Measurements from ENCODE around the gene C21orf58.

- TF ChIP-seq, protein P1, sequence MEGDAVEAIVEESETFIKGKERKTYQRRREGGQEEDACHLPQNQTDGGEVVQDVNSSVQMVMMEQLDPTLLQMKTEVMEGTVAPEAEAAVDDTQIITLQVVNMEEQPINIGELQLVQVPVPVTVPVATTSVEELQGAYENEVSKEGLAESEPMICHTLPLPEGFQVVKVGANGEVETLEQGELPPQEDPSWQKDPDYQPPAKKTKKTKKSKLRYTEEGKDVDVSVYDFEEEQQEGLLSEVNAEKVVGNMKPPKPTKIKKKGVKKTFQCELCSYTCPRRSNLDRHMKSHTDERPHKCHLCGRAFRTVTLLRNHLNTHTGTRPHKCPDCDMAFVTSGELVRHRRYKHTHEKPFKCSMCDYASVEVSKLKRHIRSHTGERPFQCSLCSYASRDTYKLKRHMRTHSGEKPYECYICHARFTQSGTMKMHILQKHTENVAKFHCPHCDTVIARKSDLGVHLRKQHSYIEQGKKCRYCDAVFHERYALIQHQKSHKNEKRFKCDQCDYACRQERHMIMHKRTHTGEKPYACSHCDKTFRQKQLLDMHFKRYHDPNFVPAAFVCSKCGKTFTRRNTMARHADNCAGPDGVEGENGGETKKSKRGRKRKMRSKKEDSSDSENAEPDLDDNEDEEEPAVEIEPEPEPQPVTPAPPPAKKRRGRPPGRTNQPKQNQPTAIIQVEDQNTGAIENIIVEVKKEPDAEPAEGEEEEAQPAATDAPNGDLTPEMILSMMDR (IDR thresholded peaks at IDR 0.05 in 4 of 5, conservative IDR thresholded peaks at IDR 0.05 in 1 of 5) = no peak
- no peak for TF ChIP-seq POLR2A (IDR thresholded peaks at IDR 0.05)
Observed at GRCh38 chr21:46322351-46323226, 1.1 kb downstream of the C21orf58 start.

Measured in gastrocnemius medialis (tissue), 4 donors.